Left colon (tissue), 2 donors: ENCODE data around the gene OR11H6. TPM values are rescaled to one million over a fixed set of nuclear protein-coding genes. Genes with fewer than 3 reads are reported as not detected.
"Not testable (repeated sequence)": the region's sequence is repeated elsewhere in the genome, so short reads cannot be mapped to it uniquely, and the experiment has no call there.

Experiments
- ATAC-seq: fragments of 200-7000 bp; cut with Tn5 transposase; one replicate; pipeline ENCODE4 v1.9.1; 2020; ENCODE audit warnings: mild to moderate bottlenecking, moderate library complexity
- DNase-seq, 2 donors: peaks; one replicate each; pipeline ENCODE4 v3.0.0-alpha.2; 2020
- intact Hi-C, 2 donors: fragments of 100-400 bp; cut with DNase I in 1 of 2; cut with micrococcal nuclease in 1 of 2; formaldehyde crosslinking; loops; one replicate each; pipeline versions ENCODE4 v1.11.2 to v1.14.0; 2022; cut with DNase I, micrococcal nuclease
- total RNA-seq, 2 donors: library from RNA; stranded (reverse); fragmentation: NEBNext Ultra II Directional; extraction: Animal tissue kit (Norgen Biotek cat#: 25700); gene quantifications; one replicate each; pipeline ENCODE4 v1.2.1, GENCODE V29; 2021
- donor health status: DM: no; HTN: no; CAD: no.
- donor health status: DM: yes; HTN: yes; CAD: no.

The OR11H6 gene
- total RNA-seq, 2 donors from 2014 or later: not detected

DNA sequence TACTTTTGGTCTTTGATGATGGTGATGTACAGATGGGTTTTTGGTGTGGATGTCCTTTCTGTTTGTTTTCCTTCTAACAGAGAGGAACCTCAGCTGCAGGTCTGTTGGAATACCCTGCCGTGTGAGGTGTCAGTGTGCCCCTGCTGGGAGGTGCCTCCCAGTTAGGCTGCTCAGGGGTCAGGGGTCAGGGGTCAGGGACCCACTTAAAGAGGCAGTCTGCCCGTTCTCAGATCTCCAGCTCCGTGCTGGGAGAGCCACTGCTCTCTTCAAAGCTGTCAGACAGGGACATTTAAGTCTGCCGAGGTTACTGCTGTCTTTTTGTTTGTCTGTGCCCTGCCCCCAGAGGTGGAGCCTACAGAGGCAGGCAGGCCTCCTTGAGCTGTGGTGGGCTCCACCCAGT is 11.9 kb downstream of the OR11H6 start:
- intact Hi-C loops, ATAC-seq: not testable (repeated sequence)

DNA sequence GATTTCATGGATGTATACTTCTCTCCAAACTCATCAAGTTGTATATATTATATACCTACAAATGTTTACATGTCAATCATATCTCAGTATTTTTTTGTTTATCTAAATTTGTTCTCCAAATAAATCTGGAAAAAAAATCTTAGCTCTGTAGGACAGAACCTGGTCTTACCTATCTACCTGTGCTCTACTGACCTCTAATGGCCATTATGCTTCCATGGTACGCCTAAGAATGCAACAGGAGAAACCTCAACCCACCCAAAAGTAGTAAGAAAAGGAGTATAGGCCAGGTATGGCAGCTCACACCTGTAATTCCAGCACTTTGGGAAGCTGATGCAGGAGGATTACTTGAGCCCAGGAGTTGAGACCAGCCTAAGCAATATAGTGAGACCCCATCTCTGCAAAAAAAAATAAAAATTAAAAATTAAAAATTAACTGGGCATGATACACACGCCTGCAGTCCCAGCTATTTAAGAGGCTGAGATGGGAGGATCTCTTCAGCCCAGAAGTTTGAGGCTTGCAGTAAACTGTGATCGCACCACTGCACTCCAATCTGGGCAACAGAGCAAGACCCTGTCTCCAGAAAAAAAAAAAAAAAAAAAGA is 24.2 kb downstream of the OR11H6 start:
- intact Hi-C loops: no loop called here
- DNase-seq: no peak
- no peak for ATAC-seq

More for the DNA sequence above, 11.9 kb downstream of the OR11H6 start:
- not testable (repeated sequence) for DNase-seq

- DNase-seq: no peak
- intact Hi-C loops: no loop called here
- ATAC-seq: no peak
Measured at GRCh38 chr14:20262642-20263128, 39.2 kb downstream of the OR11H6 start.

- ATAC-seq, intact Hi-C loops, DNase-seq: not testable (repeated sequence)
Measured at GRCh38 chr14:20264361-20264760, 40.9 kb downstream of the OR11H6 start.

GRCh38 chr14:20274062-20274461 is 50.6 kb downstream of the OR11H6 start:
- intact Hi-C loops: no loop called here
- ATAC-seq (no peak), DNase-seq (no peak)

Other genes with a start within 250 kb of the OR11H6 start
- gene OR4K15, start 248.1 kb upstream of the OR11H6 start, total RNA-seq: not detected
- gene OR4Q2, start 221.5 kb upstream of the OR11H6 start, total RNA-seq: not detected
- not detected for gene OR4K14, start 204.4 kb upstream of the OR11H6 start, total RNA-seq
- not detected for gene OR4K13, start 187.7 kb upstream of the OR11H6 start, total RNA-seq
- gene OR4L1, start 163.7 kb upstream of the OR11H6 start, total RNA-seq: not detected
- not detected for gene OR4K17, start 113.0 kb upstream of the OR11H6 start, total RNA-seq
- gene OR4N5, start 84.9 kb upstream of the OR11H6 start, total RNA-seq: not detected
- gene OR11G2, start 32.8 kb upstream of the OR11H6 start, total RNA-seq: not detected
- not detected for gene OR11H7, start 5.3 kb downstream of the OR11H6 start, total RNA-seq
- gene OR11H4, start 15.6 kb downstream of the OR11H6 start, total RNA-seq: not detected
- gene TTC5, start 82.2 kb downstream of the OR11H6 start, total RNA-seq: 10 to 100 TPM in 1 of 2 donors, 1 to 10 TPM in 1; 9.6 to 11.1 TPM
- gene CCNB1IP1, start 109.6 kb downstream of the OR11H6 start, total RNA-seq: 10 to 100 TPM; 28.8 to 29.6 TPM
- 10 to 100 TPM; 10.0 to 10.7 TPM for gene PARP2, start 119.9 kb downstream of the OR11H6 start, total RNA-seq
- gene TEP1, start 189.8 kb downstream of the OR11H6 start, total RNA-seq: 10 to 100 TPM; 72.1 to 74.3 TPM
- gene KLHL33, start 212.5 kb downstream of the OR11H6 start, total RNA-seq: under 1 TPM; 0.09 to 0.31 TPM
- 10 to 100 TPM; 31.2 to 35.0 TPM for gene OSGEP, start 231.1 kb downstream of the OR11H6 start, total RNA-seq
- gene APEX1, start 231.5 kb downstream of the OR11H6 start, total RNA-seq: 10 to 100 TPM; 80.5 to 93.9 TPM
- 10 to 100 TPM; 42.0 to 42.9 TPM for gene PIP4P1, start 237.7 kb downstream of the OR11H6 start, total RNA-seq
- gene PNP, start 245.7 kb downstream of the OR11H6 start, total RNA-seq: 10 to 100 TPM; 66.9 to 93.6 TPM